ENCODE results near the gene PRDM12. TPM values are rescaled to one million over a fixed set of nuclear protein-coding genes. Genes with fewer than 3 reads are reported as not detected.
A peak's percentile ranks its signal among the peaks of the same experiment; 100 is the strongest.

Gene PRDM12
- total RNA-seq, 4 donors from 2014 or later = not detected

DNA sequence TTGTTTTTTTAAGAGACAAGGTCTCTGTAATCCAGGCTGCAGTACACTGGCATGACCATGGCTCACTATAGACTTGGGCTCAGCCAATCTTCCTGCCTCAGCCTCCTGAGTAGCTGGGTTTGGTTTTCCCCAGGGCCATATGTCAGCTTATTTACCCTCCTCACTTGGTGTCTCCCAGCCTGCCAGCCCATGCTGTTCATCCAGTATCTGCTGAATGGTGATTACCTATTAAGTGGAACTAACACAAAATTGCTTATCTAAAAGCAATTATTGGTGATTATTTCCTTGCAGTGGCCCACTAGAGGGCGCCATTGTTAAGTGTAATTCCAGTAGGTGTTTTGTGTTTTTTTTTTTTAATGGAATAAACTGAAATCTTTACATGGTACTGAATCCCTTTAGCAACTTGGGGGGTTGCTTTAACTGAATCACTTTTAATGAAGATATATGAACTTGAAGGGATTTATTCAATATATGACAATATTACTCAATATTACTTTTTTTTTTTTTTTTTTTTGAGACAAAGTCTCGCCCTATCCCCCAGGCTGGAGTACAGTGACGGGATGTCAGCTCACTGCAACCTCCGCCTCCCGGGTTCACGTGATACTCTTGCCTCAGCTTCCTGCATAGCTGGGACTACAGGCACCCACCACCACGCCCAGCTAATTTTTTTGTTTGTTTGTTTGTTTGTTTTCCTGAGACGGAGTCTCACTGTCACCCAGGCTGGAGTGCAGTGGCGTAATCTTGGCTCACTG lies 43.0 kb downstream of the PRDM12 start:
- DNase-seq (ENCODE audit: low spot score) (peak; percentile 63), ATAC-seq (ENCODE audit: low FRiP score) (no peak)

DNA sequence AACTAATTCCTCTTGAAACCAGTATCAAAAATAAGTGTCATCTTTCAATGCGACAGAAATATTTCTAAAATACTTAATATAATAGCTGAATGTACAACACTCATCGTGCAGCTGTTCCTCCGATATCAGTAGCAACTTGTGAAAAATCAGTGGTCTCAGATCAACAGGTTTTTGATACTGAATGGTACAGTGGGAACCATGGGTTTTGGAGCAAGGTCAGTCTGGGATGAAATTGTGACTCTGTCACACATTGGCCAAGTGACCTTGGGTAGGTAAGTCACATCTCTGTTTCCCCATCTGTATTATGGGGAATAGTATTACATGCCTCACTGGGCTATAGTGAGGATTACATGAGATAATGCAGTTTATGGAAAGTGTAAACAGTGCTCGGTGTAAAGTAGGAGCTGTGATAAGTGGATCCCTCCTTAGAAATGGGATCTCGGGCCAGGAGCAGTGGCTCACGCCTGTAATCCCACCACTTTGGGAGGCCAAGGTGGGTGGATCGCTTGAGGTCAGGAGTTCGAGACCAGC lies 46.5 kb downstream of the PRDM12 start:
- ATAC-seq (ENCODE audit: low FRiP score) (no peak), DNase-seq (ENCODE audit: low spot score) (no peak)
- TF ChIP-seq, protein P1, sequence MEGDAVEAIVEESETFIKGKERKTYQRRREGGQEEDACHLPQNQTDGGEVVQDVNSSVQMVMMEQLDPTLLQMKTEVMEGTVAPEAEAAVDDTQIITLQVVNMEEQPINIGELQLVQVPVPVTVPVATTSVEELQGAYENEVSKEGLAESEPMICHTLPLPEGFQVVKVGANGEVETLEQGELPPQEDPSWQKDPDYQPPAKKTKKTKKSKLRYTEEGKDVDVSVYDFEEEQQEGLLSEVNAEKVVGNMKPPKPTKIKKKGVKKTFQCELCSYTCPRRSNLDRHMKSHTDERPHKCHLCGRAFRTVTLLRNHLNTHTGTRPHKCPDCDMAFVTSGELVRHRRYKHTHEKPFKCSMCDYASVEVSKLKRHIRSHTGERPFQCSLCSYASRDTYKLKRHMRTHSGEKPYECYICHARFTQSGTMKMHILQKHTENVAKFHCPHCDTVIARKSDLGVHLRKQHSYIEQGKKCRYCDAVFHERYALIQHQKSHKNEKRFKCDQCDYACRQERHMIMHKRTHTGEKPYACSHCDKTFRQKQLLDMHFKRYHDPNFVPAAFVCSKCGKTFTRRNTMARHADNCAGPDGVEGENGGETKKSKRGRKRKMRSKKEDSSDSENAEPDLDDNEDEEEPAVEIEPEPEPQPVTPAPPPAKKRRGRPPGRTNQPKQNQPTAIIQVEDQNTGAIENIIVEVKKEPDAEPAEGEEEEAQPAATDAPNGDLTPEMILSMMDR (IDR thresholded peaks at IDR 0.05) = no peak

More for the DNA sequence above, 43.0 kb downstream of the PRDM12 start:
- TF ChIP-seq, protein P1 (IDR thresholded peaks at IDR 0.05) = no peak

DNA sequence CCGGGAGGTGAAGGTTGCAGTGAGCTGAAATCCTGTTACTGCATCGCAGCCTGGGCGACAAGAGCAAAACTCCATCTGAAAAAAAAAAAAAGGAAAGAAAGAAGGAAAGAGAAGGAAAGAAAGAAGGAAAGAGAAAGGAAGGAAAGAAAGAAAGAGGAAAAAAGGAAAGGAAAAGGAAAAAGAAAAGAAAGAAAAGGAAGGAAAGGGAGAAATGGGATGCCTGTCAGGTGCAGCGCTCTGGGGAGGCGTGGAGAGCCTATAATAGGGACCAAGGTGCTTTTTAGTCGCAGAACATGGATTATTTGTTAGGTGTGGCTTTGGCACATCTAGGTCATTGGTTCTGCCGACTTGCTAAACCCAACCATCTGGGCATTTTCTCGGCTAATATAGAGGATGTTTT lies 47.1 kb downstream of the PRDM12 start:
- TF ChIP-seq, protein P1 (IDR thresholded peaks at IDR 0.05) = no peak
- DNase-seq (ENCODE audit: low spot score) (no peak), ATAC-seq (ENCODE audit: low FRiP score) (no peak)

DNA sequence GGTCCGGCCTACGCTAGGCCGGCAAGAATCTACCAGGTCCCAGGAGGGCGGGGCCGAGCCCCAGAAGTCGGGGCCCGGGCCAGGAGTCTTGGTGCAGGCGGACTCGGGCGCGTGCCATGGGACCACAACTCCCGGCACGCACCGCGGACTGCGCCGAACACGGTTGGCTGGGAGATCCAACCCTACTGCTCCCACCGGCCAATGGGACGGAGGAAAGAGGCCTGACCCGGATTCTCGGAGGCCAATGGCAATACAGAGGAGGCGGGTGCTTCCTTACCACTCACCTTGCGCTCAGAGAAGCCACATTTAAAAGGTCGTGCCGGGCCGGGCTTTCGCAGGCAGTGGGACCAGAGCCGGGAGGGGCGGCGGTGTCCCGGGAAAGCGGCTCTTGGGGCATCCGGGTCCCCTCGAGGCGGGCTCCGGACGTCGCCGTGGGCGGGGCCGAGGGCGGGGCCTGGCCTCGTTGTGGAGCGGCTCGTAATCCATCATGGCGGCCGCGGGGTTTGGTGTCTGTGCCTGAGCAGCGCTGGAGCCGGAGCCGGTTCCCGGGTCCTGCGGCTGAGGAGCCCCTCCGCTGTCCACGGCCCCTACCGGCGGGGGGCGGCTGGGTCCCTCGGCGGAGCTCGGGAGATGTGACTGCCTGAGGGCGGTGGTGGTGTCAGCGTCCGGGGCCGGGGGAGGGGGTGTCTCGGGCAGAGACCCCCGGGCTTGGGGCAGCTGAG lies 48.3 kb downstream of the PRDM12 start:
- DNase-seq (ENCODE audit: low spot score) (peak; percentile 87), ATAC-seq (ENCODE audit: low FRiP score) (peak; percentile 99)
- TF ChIP-seq, protein P1 (IDR thresholded peaks at IDR 0.05) = no peak

DNA sequence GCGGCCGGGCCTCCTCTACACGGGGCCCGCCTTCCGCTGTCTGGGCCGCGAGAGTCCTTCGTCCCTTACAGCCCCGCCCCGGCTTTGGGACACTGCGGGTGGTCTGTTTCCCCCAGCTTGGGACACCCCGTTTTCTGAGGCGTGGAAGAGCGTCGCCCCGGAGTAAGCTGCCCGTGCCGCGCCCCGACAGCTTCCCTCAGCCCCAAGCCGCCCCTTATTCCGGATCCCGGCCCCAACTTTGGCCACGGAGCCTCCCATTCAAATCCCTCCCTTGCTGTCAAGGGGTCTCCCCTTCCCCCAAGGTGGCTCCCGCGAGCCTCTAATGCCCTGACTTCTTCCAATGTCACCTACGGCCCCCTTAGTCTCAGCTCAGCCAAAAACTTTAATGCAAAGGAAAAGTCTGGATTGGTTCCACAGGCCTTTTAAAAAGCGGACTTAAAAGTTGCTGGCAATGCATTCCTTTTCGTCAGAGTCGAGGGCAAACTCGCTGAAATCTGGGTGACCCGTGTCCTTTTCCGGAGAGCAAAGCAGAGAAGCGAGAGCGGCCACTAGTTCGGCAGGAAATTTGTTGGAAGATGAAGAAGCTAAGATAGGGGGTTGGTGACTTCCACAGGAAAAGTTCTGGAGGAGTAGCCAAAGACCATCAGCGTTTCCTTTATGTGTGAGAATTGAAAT lies 49.0 kb downstream of the PRDM12 start:
- no peak for ATAC-seq (ENCODE audit: low FRiP score)
- DNase-seq (ENCODE audit: low spot score) = no peak
- TF ChIP-seq, protein P1 (IDR thresholded peaks at IDR 0.05) = no peak

DNA sequence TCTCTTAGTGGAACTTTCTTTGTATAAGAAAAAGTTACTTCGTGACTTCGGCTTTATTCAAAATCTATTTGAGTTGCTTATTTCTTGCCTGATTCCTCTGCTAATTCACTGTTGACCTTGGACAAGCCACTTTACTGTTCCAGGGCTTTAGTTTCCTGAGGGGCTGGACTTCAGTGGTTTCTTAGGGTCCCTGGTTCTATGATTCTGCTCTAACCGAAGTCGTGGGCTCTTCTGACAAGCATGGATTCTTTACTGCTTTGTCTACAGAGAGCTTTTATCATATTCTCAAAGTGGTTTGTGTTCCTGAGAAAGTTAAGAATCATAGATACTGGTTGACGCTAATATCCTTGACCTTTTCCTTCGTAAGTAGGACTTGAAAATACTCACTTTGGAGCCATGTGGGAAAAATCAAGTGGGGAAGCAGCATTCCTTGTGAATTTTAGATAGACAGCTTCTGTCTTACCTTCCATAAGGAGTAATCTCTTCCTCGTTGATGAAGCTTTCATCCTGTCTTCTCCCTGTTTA lies 50.3 kb downstream of the PRDM12 start:
- DNase-seq (ENCODE audit: low spot score) (no peak), ATAC-seq (ENCODE audit: low FRiP score) (no peak)
- TF ChIP-seq, protein P1 (IDR thresholded peaks at IDR 0.05) = no peak

Measured in omental fat pad (tissue), 4 donors.